Measurements from ENCODE around the gene CACNA2D3.

The CACNA2D3 gene

GRCh38 chr3:54550221-54550977 is 428.0 kb downstream of the CACNA2D3 start:
- H3K27ac ChIP-seq (ENCODE audit: low read length) = no peak overlapping the region
- H3K9ac ChIP-seq (ENCODE audit: low read depth, low read length) = no peak overlapping the region
- no peaks in the 10 kb centered on the region for H3K4me1 ChIP-seq (ENCODE audit: insufficient read depth, low read length)
- H3K4me3 ChIP-seq (ENCODE audit: low read length) = no peak overlapping the region
- H3K36me3 ChIP-seq (ENCODE audit: insufficient read depth, low read depth, low read length) = no peaks in the 10 kb centered on the region
- H3K9me3 ChIP-seq (ENCODE audit: insufficient read depth, low read depth, low read length) = no peaks in the 10 kb centered on the region
- H3K27me3 ChIP-seq (ENCODE audit: insufficient read depth, low read length) = no peaks in the 10 kb centered on the region

GRCh38 chr3:54556630-54557029 is 434.3 kb downstream of the CACNA2D3 start:
- Histone ChIP-seq H3K36me3 (ENCODE audit: insufficient read depth, low read depth, low read length) (no peaks in the 10 kb centered on the region), H3K4me1 (ENCODE audit: insufficient read depth, low read length) (peaks cover 4% of the 10 kb centered on the region; the same call in 1 of the 2 replicates), H3K9ac (ENCODE audit: low read depth, low read length) (no peak overlapping the region), H3K4me3 (ENCODE audit: low read length) (no peak overlapping the region), H3K9me3 (ENCODE audit: insufficient read depth, low read depth, low read length) (0 out of 2 replicates have a peak, but pooled peaks cover 4% of the 10 kb centered on the region), H3K27ac (ENCODE audit: low read length) (no peak overlapping the region), H3K27me3 (ENCODE audit: insufficient read depth, low read length) (no peaks in the 10 kb centered on the region)

DNA sequence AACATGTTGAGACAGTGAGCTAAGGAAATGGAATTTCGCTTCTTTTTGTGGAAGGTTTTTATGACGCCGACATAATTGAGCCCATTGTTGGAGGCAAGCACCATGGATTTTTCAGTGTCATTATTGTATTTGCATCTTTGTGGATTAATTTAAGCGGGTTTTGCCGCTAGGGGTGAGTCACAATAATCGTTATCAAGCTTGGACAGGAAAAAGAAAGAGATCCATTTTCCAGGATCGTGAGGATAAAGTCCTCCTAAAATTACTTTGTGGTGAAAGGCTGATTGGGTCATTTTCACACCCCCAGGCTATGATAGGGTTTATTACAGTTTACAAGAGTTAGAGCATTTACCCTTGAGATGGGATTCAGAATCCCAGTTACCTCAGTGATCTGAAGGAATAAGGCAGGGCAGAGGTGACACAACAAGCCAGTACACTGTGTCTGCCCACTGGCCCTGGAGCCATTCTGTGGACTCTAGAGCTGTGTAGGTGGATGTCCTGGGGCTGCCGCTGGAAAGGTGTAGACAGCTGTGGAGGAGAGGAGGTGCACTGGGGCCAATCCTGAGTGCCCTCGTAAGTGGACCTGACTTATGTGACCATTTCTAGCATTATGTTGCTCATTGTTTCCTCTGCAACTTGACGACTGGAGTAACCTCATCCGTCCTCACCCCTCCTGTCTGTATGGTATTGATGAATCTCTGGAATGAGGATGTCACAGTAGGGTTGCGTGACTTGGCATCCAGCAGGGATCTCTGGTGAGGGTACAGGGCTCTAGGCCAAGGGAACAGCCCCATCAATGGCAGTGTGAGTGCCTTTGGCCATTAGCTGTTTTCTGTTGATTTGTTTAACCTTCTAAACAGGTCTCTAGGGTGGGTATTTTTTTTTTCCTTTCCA is 435.4 kb downstream of the CACNA2D3 start:
- no peaks in the 10 kb centered on the region for H3K36me3 ChIP-seq (ENCODE audit: insufficient read depth, low read depth, low read length)
- H3K9ac ChIP-seq (ENCODE audit: low read depth, low read length) = no peak overlapping the region
- H3K27me3 ChIP-seq (ENCODE audit: insufficient read depth, low read length) = no peaks in the 10 kb centered on the region
- H3K9me3 ChIP-seq (ENCODE audit: insufficient read depth, low read depth, low read length) = 0 out of 2 replicates have a peak, but pooled peaks cover 4% of the 10 kb centered on the region
- peaks cover 4% of the 10 kb centered on the region; the same call in 1 of the 2 replicates for H3K4me1 ChIP-seq (ENCODE audit: insufficient read depth, low read length)
- H3K27ac ChIP-seq (ENCODE audit: low read length) = no peak overlapping the region
- no peak overlapping the region for H3K4me3 ChIP-seq (ENCODE audit: low read length)

DNA sequence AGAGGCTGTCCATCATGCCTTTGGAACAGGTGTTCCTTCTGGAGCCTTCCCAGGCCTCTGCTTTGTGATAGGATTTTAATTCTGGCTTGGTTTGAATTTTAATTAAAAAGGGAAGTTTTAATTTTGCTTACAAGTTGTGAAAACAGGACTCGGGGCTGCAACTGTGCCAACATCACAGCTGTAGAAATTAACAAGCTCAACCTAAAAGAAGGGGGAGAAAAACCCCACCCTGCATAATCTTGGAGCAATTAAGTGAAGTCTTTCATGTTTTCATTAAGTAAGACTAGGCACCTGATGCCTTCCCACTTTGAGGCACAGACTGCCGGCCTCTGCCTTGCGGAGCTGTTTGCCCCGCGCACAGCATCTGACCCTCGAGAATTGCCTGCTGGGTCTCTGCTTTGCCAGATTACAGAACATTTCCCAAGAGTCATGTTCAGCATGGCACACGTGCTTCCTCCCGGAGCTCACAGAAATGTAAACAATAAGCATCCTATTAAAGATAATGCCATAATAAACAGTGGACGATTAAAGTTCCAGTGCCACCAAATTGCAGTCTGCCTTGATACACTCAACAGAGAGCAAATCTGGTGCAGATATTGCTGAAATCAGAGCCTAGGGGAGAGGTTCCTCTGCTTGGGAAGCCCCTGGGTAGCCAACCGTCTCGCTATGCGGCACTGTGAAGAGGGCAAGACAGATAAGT is 441.3 kb downstream of the CACNA2D3 start:
- Histone ChIP-seq H3K27ac (ENCODE audit: low read length) (no peak overlapping the region), H3K9me3 (ENCODE audit: insufficient read depth, low read depth, low read length) (0 out of 2 replicates have a peak, but pooled peaks cover 4% of the 10 kb centered on the region), H3K27me3 (ENCODE audit: insufficient read depth, low read length) (no peaks in the 10 kb centered on the region), H3K9ac (ENCODE audit: low read depth, low read length) (no peak overlapping the region), H3K36me3 (ENCODE audit: insufficient read depth, low read depth, low read length) (no peaks in the 10 kb centered on the region), H3K4me3 (ENCODE audit: low read length) (no peak overlapping the region), H3K4me1 (ENCODE audit: insufficient read depth, low read length) (no peaks in the 10 kb centered on the region)

DNA sequence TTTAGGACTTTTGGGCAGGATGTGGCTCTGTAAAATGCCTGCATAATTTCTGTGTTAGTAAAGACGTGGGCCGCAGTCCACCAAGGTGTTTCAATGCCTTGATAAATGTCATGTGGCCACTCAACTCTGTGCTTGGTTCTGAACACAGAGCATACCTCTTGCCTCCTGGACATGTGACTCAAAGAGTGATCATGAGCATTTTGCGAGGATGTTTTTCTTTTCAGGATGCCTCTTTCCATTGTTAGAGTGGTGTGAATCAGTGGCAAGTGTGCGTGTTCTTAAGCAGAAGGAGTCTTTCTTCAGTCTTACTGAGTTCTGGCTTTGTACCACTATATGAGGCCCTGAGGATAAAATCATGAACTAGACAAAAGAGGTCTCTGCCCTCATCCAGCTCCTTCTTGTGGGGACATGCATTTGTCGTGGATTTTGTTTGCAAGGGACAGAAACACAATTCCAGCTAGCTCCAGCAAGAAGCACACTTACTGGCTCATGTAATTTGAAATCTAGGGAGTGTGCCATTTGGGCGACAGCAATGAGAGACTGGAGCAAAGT is 442.1 kb downstream of the CACNA2D3 start:
- H3K4me3 ChIP-seq (ENCODE audit: low read length) = no peak overlapping the region
- H3K36me3 ChIP-seq (ENCODE audit: insufficient read depth, low read depth, low read length) = no peaks in the 10 kb centered on the region
- H3K27me3 ChIP-seq (ENCODE audit: insufficient read depth, low read length) = no peaks in the 10 kb centered on the region
- no peak overlapping the region for H3K9ac ChIP-seq (ENCODE audit: low read depth, low read length)
- 0 out of 2 replicates have a peak, but pooled peaks cover 4% of the 10 kb centered on the region for H3K9me3 ChIP-seq (ENCODE audit: insufficient read depth, low read depth, low read length)
- no peak overlapping the region for H3K27ac ChIP-seq (ENCODE audit: low read length)
- H3K4me1 ChIP-seq (ENCODE audit: insufficient read depth, low read length) = no peaks in the 10 kb centered on the region

DNA sequence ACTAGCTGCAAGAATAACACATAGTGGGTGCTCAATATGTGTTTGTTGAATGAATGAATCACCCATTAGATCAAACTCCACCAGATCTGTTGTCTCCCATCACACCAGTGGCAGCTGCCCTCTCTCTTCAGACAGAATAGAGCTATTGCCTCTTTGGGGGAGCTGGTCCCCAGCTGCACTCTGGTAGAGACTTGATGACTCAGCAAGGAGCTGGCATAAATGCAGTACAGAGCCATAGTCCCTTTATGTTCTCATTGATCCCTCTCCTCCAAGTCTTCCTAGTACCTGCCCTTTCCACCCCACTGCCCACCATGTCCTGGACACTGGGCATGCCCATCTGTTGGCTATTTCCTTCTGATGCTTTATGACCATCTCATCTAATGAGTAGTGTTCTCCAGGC is 443.6 kb downstream of the CACNA2D3 start:
- Histone ChIP-seq H3K27ac (ENCODE audit: low read length) (no peak overlapping the region), H3K36me3 (ENCODE audit: insufficient read depth, low read depth, low read length) (no peaks in the 10 kb centered on the region), H3K9ac (ENCODE audit: low read depth, low read length) (no peak overlapping the region), H3K4me3 (ENCODE audit: low read length) (no peak overlapping the region), H3K4me1 (ENCODE audit: insufficient read depth, low read length) (no peaks in the 10 kb centered on the region), H3K27me3 (ENCODE audit: insufficient read depth, low read length) (no peaks in the 10 kb centered on the region), H3K9me3 (ENCODE audit: insufficient read depth, low read depth, low read length) (0 out of 2 replicates have a peak, but pooled peaks cover 4% of the 10 kb centered on the region)

GRCh38 chr3:54567949-54568348 is 445.6 kb downstream of the CACNA2D3 start:
- Histone ChIP-seq H3K4me3 (ENCODE audit: low read length) (no peak overlapping the region), H3K27ac (ENCODE audit: low read length) (no peak overlapping the region), H3K9me3 (ENCODE audit: insufficient read depth, low read depth, low read length) (no peaks in the 10 kb centered on the region), H3K9ac (ENCODE audit: low read depth, low read length) (no peak overlapping the region), H3K36me3 (ENCODE audit: insufficient read depth, low read depth, low read length) (no peaks in the 10 kb centered on the region), H3K27me3 (ENCODE audit: insufficient read depth, low read length) (no peaks in the 10 kb centered on the region), H3K4me1 (ENCODE audit: insufficient read depth, low read length) (no peaks in the 10 kb centered on the region)

DNA sequence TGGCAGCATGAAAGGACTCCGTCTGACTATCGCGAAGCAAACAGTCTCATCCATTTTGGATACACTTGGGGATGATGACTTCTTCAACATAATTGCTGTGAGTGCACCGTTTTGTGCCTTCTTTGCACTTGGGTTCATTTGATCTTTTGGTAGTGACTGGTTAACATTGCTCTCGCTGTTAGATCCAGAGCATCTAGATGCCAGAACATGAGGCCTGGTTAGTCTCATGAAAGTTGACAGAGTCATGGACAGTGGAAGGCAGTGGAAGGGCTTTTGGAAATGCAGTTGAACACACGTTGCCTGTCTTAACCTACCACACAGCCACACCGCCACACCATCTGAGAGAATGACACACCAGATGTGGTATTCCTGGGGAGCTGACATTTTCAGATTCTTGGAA is 447.7 kb downstream of the CACNA2D3 start:
- no peak overlapping the region for H3K4me3 ChIP-seq (ENCODE audit: low read length)
- no peaks in the 10 kb centered on the region for H3K27me3 ChIP-seq (ENCODE audit: insufficient read depth, low read length)
- H3K9ac ChIP-seq (ENCODE audit: low read depth, low read length) = no peak overlapping the region
- no peaks in the 10 kb centered on the region for H3K9me3 ChIP-seq (ENCODE audit: insufficient read depth, low read depth, low read length)
- no peak overlapping the region for H3K27ac ChIP-seq (ENCODE audit: low read length)
- H3K36me3 ChIP-seq (ENCODE audit: insufficient read depth, low read depth, low read length) = no peaks in the 10 kb centered on the region
- no peaks in the 10 kb centered on the region for H3K4me1 ChIP-seq (ENCODE audit: insufficient read depth, low read length)

DNA sequence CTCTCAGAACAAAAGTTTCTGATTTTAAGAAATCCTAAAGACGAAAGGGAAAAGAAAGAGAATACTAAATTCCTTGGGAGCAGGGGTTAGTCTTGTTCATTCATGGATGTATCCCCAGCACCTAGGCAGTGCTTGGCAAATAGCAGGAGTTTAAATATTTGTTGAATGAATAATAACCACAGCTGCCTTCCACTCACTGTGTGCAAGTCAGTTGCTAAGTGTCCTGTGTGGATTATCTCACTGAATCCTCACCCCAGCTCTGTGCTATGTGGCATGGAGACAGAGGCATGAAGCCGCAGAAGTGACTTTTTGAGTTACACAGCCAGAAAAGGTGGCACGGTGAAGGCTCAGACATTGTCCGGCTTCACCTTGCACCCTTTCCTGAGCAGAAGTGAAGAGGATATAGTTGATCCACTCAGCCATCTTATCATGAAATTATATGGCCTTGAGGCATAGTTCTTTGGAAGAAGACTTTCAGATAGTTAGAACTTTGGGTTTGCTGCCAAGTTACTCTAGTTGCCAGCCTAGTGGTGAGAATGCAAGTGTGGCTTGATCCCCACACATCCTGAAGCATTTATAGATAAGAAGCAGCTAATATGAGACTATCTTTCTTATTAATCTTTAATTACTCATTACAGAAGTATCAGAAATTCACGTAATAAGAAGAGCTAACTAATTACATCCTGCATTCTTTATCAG is 450.0 kb downstream of the CACNA2D3 start:
- Histone ChIP-seq H3K36me3 (ENCODE audit: insufficient read depth, low read depth, low read length) (no peaks in the 10 kb centered on the region), H3K4me1 (ENCODE audit: insufficient read depth, low read length) (no peaks in the 10 kb centered on the region), H3K9me3 (ENCODE audit: insufficient read depth, low read depth, low read length) (no peaks in the 10 kb centered on the region), H3K4me3 (ENCODE audit: low read length) (no peak overlapping the region), H3K27ac (ENCODE audit: low read length) (no peak overlapping the region), H3K9ac (ENCODE audit: low read depth, low read length) (no peak overlapping the region), H3K27me3 (ENCODE audit: insufficient read depth, low read length) (no peaks in the 10 kb centered on the region)

DNA sequence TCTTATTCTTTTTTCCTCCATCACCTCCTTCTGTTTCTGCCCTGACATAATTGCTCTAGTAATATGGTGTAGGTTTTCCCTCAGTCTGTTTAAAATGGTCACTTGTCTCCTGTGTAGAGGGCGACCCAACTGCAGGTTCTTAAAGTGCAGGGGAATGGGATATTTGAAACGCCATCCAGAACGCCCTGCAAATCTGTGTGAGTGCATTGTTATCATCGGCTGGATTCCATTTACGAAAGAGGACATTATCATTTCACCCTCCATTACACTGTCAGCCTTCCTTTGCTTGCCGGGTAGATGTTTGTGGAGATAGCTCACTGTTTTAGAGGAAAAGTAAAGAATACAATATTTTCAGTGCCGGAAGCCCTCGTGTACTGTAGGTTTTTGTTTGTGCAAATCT is 451.5 kb downstream of the CACNA2D3 start:
- no peaks in the 10 kb centered on the region for H3K4me1 ChIP-seq (ENCODE audit: insufficient read depth, low read length)
- H3K27me3 ChIP-seq (ENCODE audit: insufficient read depth, low read length) = no peaks in the 10 kb centered on the region
- H3K4me3 ChIP-seq (ENCODE audit: low read length) = no peak overlapping the region
- H3K27ac ChIP-seq (ENCODE audit: low read length) = no peak overlapping the region
- no peaks in the 10 kb centered on the region for H3K36me3 ChIP-seq (ENCODE audit: insufficient read depth, low read depth, low read length)
- no peak overlapping the region for H3K9ac ChIP-seq (ENCODE audit: low read depth, low read length)
- H3K9me3 ChIP-seq (ENCODE audit: insufficient read depth, low read depth, low read length) = no peaks in the 10 kb centered on the region

Data from iPS-20b (cell line).